Dendritic cell treated with granulocyte-macrophage colony-stimulating factor and Interleukin-4, amounts not matched to agents 40 ng/mL and 50 ng/mL, for 4 days (primary cell): ENCODE data around the gene RPP30.

Experiments used
- H3K27ac Mint-ChIP-seq: one replicate; pipeline ENCODE4 v1.8.0; 2022; ENCODE audit warnings: mild to moderate bottlenecking, mixed read lengths
- H3K27me3 Mint-ChIP-seq: one replicate; pipeline ENCODE4 v1.8.0; 2022; ENCODE audit warnings: mild to moderate bottlenecking, mixed read lengths
- H3K36me3 Mint-ChIP-seq: one replicate; pipeline ENCODE4 v1.8.0; 2022; ENCODE audit warnings: low read depth, mixed read lengths
- H3K4me1 Mint-ChIP-seq: one replicate; pipeline ENCODE4 v1.8.0; 2022; ENCODE audit warnings: low read depth, mixed read lengths
- H3K4me3 Mint-ChIP-seq: one replicate; pipeline ENCODE4 v1.8.0; 2022; ENCODE audit warnings: mild to moderate bottlenecking, moderate library complexity, mixed read lengths
- H3K9me3 Mint-ChIP-seq: one replicate; pipeline ENCODE4 v1.8.0; 2022; ENCODE audit warnings: mixed read lengths
- intact Hi-C: fragments of 100-400 bp; cut with micrococcal nuclease; formaldehyde crosslinking; loops from one replicate; pipeline ENCODE4 v1.15.0; 2022

Gene RPP30

GRCh38 chr10:90915766-90916075 lies 43.9 kb downstream of the RPP30 start:
- no peaks in the 10 kb centered on the region for H3K4me1 Mint-ChIP-seq
- intact Hi-C loops = no loop called here

GRCh38 chr10:90916392-90917237 lies 44.8 kb downstream of the RPP30 start:
- Mint-ChIP-seq H3K36me3 (no peaks in the 10 kb centered on the region), H3K27ac (no peak overlapping the region), H3K4me3 (no peak overlapping the region), H3K4me1 (no peaks in the 10 kb centered on the region), H3K9me3 (no peaks in the 10 kb centered on the region), H3K27me3 (peaks cover 4% of the 10 kb centered on the region)
- intact Hi-C loops = no loop called here

More at GRCh38 chr10:90915766-90916075, 43.9 kb downstream of the RPP30 start:
- no peak overlapping the region for H3K27ac Mint-ChIP-seq
- no peak overlapping the region for H3K4me3 Mint-ChIP-seq
- H3K27me3 Mint-ChIP-seq = peaks cover 4% of the 10 kb centered on the region
- no peaks in the 10 kb centered on the region for H3K9me3 Mint-ChIP-seq
- no peaks in the 10 kb centered on the region for H3K36me3 Mint-ChIP-seq

- intact Hi-C loops = no loop called here
- no peak overlapping the region for H3K4me3 Mint-ChIP-seq
- no peaks in the 10 kb centered on the region for H3K9me3 Mint-ChIP-seq
- H3K27me3 Mint-ChIP-seq = peaks cover 4% of the 10 kb centered on the region
- H3K4me1 Mint-ChIP-seq = no peaks in the 10 kb centered on the region
- H3K36me3 Mint-ChIP-seq = no peaks in the 10 kb centered on the region
- H3K27ac Mint-ChIP-seq = no peak overlapping the region
Observed at GRCh38 chr10:90917238-90917967, 45.6 kb downstream of the RPP30 start.

- no peaks in the 10 kb centered on the region for H3K36me3 Mint-ChIP-seq
- H3K4me1 Mint-ChIP-seq = no peaks in the 10 kb centered on the region
- intact Hi-C loops = no loop called here
- H3K4me3 Mint-ChIP-seq = no peak overlapping the region
- no peak overlapping the region for H3K27ac Mint-ChIP-seq
- H3K27me3 Mint-ChIP-seq = peaks cover 4% of the 10 kb centered on the region
- H3K9me3 Mint-ChIP-seq = no peaks in the 10 kb centered on the region
Observed at GRCh38 chr10:90917968-90918318, 46.2 kb downstream of the RPP30 start.

- Mint-ChIP-seq H3K36me3 (no peaks in the 10 kb centered on the region), H3K27ac (no peak overlapping the region), H3K4me3 (no peak overlapping the region), H3K4me1 (no peaks in the 10 kb centered on the region), H3K9me3 (no peaks in the 10 kb centered on the region), H3K27me3 (peaks cover 4% of the 10 kb centered on the region)
- intact Hi-C loops = no loop called here
Observed at GRCh38 chr10:90919683-90920574, 48.2 kb downstream of the RPP30 start.

GRCh38 chr10:90920986-90921666 lies 49.4 kb downstream of the RPP30 start, which contains the start of gene ANKRD1:
ANKRD1 (minus strand) TSS chr10:90921087; CDS start chr10:90921027, 60 bp downstream.
- H3K4me1 Mint-ChIP-seq = no peaks in the 10 kb centered on the region
- no peaks in the 10 kb centered on the region for H3K36me3 Mint-ChIP-seq
- no peaks in the 10 kb centered on the region for H3K9me3 Mint-ChIP-seq
- intact Hi-C loops = no loop called here
- H3K4me3 Mint-ChIP-seq = no peak within 1 kb of the TSS
- H3K27me3 Mint-ChIP-seq = peaks cover 2% of the 10 kb centered on the region
- H3K27ac Mint-ChIP-seq = no peak within 1 kb of the TSS

GRCh38 chr10:90921906-90922305 lies 50.1 kb downstream of the RPP30 start:
- Mint-ChIP-seq H3K36me3 (no peaks in the 10 kb centered on the region), H3K4me3 (no peak overlapping the region), H3K4me1 (no peaks in the 10 kb centered on the region), H3K9me3 (no peaks in the 10 kb centered on the region), H3K27me3 (no peaks in the 10 kb centered on the region), H3K27ac (no peak overlapping the region)
- intact Hi-C loops = no loop called here

- H3K36me3 Mint-ChIP-seq = no peaks in the 10 kb centered on the region
- H3K9me3 Mint-ChIP-seq = no peaks in the 10 kb centered on the region
- no peaks in the 10 kb centered on the region for H3K27me3 Mint-ChIP-seq
- no peaks in the 10 kb centered on the region for H3K4me1 Mint-ChIP-seq
- intact Hi-C loops = no loop called here
- H3K4me3 Mint-ChIP-seq = no peak overlapping the region
- H3K27ac Mint-ChIP-seq = no peak overlapping the region
Observed at GRCh38 chr10:90923111-90923731, 51.4 kb downstream of the RPP30 start.

GRCh38 chr10:90924552-90924951 lies 52.8 kb downstream of the RPP30 start:
- no peaks in the 10 kb centered on the region for H3K27me3 Mint-ChIP-seq
- H3K9me3 Mint-ChIP-seq = no peaks in the 10 kb centered on the region
- H3K4me3 Mint-ChIP-seq = no peak overlapping the region
- H3K4me1 Mint-ChIP-seq = no peaks in the 10 kb centered on the region
- no peaks in the 10 kb centered on the region for H3K36me3 Mint-ChIP-seq
- H3K27ac Mint-ChIP-seq = no peak overlapping the region
- intact Hi-C loops = no loop called here

- Mint-ChIP-seq H3K4me3 (no peak overlapping the region), H3K27me3 (no peaks in the 10 kb centered on the region), H3K36me3 (no peaks in the 10 kb centered on the region), H3K9me3 (no peaks in the 10 kb centered on the region), H3K4me1 (no peaks in the 10 kb centered on the region), H3K27ac (no peak overlapping the region)
- intact Hi-C loops = no loop called here
Observed at GRCh38 chr10:90925079-90926029, 53.6 kb downstream of the RPP30 start.

GRCh38 chr10:90927293-90927692 lies 55.5 kb downstream of the RPP30 start:
- no peaks in the 10 kb centered on the region for H3K36me3 Mint-ChIP-seq
- H3K4me1 Mint-ChIP-seq = no peaks in the 10 kb centered on the region
- H3K27ac Mint-ChIP-seq = no peak overlapping the region
- intact Hi-C loops = no loop called here
- H3K27me3 Mint-ChIP-seq = no peaks in the 10 kb centered on the region
- no peak overlapping the region for H3K4me3 Mint-ChIP-seq
- H3K9me3 Mint-ChIP-seq = no peaks in the 10 kb centered on the region

GRCh38 chr10:90929179-90929578 lies 57.4 kb downstream of the RPP30 start:
- H3K4me3 Mint-ChIP-seq = no peak overlapping the region
- no peak overlapping the region for H3K27ac Mint-ChIP-seq
- H3K27me3 Mint-ChIP-seq = no peaks in the 10 kb centered on the region
- H3K36me3 Mint-ChIP-seq = no peaks in the 10 kb centered on the region
- no peaks in the 10 kb centered on the region for H3K4me1 Mint-ChIP-seq
- no peaks in the 10 kb centered on the region for H3K9me3 Mint-ChIP-seq
- intact Hi-C loops = no loop called here
